Upper lobe of left lung (tissue), 6 donors: ENCODE data around the gene PPP1R10. TPM values are rescaled to one million over a fixed set of nuclear protein-coding genes. Genes with fewer than 3 reads are reported as not detected.

Experiments used
- ATAC-seq, 2 donors: fragments of 200-7000 bp; cut with Tn5 transposase; one replicate each; pipeline ENCODE4 v1.9.1; 2022; ENCODE audit warnings: mild to moderate bottlenecking in 2 of 2, moderate library complexity in 2 of 2; ENCODE audit not compliant: low FRiP score in 2 of 2
- DNase-seq, 2 donors: peaks; one replicate each; pipeline ENCODE4 v3.0.0-alpha.2; 2019 to 2020
- H3K27ac ChIP-seq, 4 donors: fragments of 200-600 bp; sonication (generic); one replicate each; pipeline ENCODE4 v1.5.1; 2016 to 2019
- H3K27me3 ChIP-seq, 4 donors: fragments of 200-600 bp; sonication (generic); one replicate each; pipeline ENCODE4 v1.5.1; 2017 to 2019
- H3K36me3 ChIP-seq, 4 donors: fragments of 200-600 bp; sonication (generic); one replicate each; pipeline ENCODE4 v1.5.1; 2016 to 2019
- H3K4me1 ChIP-seq, 4 donors: fragments of 200-600 bp; sonication (generic); one replicate each; pipeline ENCODE4 v1.5.1; 2018 to 2019
- H3K4me3 ChIP-seq, 4 donors: fragments of 200-600 bp; sonication (generic); one replicate each; pipeline ENCODE4 v1.5.1; 2017 to 2019; ENCODE audit warnings: mild to moderate bottlenecking in 2 of 4, moderate library complexity in 1 of 4
- H3K9me3 ChIP-seq, 4 donors: fragments of 200-600 bp; sonication (generic); one replicate each; pipeline ENCODE4 v1.5.1; 2018 to 2019
- CTCF ChIP-seq, 6 experiments: fragments of 450-650 bp in 4 of 6; fragments of 200-600 bp in 2 of 6; sonication (generic) in 2 of 6; IDR thresholded peaks; one replicate each; pipeline ENCODE4 v1.5.1; 2016 to 2019; ENCODE audit warnings: antibody characterized with exemption in 6 of 6
- EP300 ChIP-seq, 4 donors: sonication (generic); formaldehyde crosslinking; IDR thresholded peaks; one replicate each; pipeline ENCODE4 v1.5.1; 2017; ENCODE audit warnings: antibody characterized with exemption in 4 of 4, control low read depth in 2 of 4
- POLR2A ChIP-seq, 4 donors: fragments of 450-650 bp; IDR thresholded peaks; one replicate each; pipeline ENCODE4 v1.5.1; 2016 to 2017; ENCODE audit warnings: antibody characterized with exemption in 4 of 4, mild to moderate bottlenecking in 2 of 4
- POLR2AphosphoS5 ChIP-seq, 2 donors: sonication (generic); formaldehyde crosslinking; IDR thresholded peaks; one replicate each; pipeline ENCODE4 v1.5.1; 2017; ENCODE audit warnings: antibody characterized with exemption in 2 of 2
- WGBS, 2 donors: methylation state at CpG; one replicate each; pipeline ENCODE4 v1.1.5; 2017 to 2018; 5-methylcytosine and 5-hydroxymethylcytosine counted together
- total RNA-seq, 6 donors: library from RNA; depleted of rRNA in 4 of 6; stranded (reverse); fragments of >200 nt in 4 of 6; gene quantifications; one replicate each; pipeline versions ENCODE4 v1.1.0 to v1.2.1, GENCODE V29; 2016 to 2021
- donor health status: DM: no; HTN: no; CAD: no; lungs with moderate emphysema.
- donor health status: DM: no; HTN: yes; CAD: no; lungs with severe emphysema.

PPP1R10 gene
- total RNA-seq, 6 donors from 2014 or later, result 32.0 to 72.1 (median 50.7) TPM

- Histone ChIP-seq H3K27ac (no peak overlapping the region), H3K4me1 (peaks cover 10 to 17% (median 14%) of the 10 kb centered on the region in 4 donors), H3K36me3 (peaks cover 41 to 68% (median 57%) of the 10 kb centered on the region in 4 donors), H3K9me3 (no peaks in the 10 kb centered on the region), H3K27me3 (no peaks in the 10 kb centered on the region), H3K4me3 (no peak overlapping the region)
- DNase-seq (no peak), ATAC-seq (no peak)
- WGBS, 2 donors, result 93 to 99% methylated on average over 8 of the region's 8 CpGs
- TF ChIP-seq EP300 (IDR thresholded peaks at IDR 0.05) (no peak), CTCF (IDR thresholded peaks at IDR 0.05) (no peak), POLR2AphosphoS5 (IDR thresholded peaks at IDR 0.05) (no peak), POLR2A (IDR thresholded peaks at IDR 0.05) (no peak)
Measured at GRCh38 chr6:30578051-30578450, 39.0 kb downstream of the PPP1R10 start.

GRCh38 chr6:30573113-30573512 lies 43.9 kb downstream of the PPP1R10 start:
- WGBS, 2 donors, result 47 to 53% methylated on average over 4 of the region's 4 CpGs
- Histone ChIP-seq H3K27ac (no peak overlapping the region), H3K27me3 (no peaks in the 10 kb centered on the region), H3K4me3 (no peak overlapping the region), H3K4me1 (peaks cover 32 to 43% (median 36%) of the 10 kb centered on the region in 4 donors), H3K9me3 (no peaks in the 10 kb centered on the region), H3K36me3 (peaks cover 6 to 18% (median 10%) of the 10 kb centered on the region in 4 donors)
- no peak for TF ChIP-seq POLR2AphosphoS5 (IDR thresholded peaks at IDR 0.05)
- TF ChIP-seq EP300 (IDR thresholded peaks at IDR 0.05), result no peak
- no peak for TF ChIP-seq POLR2A (IDR thresholded peaks at IDR 0.05)
- TF ChIP-seq CTCF (IDR thresholded peaks at IDR 0.05), result no peak
- DNase-seq (no peak), ATAC-seq (no peak)

GRCh38 chr6:30572148-30572547 lies 44.9 kb downstream of the PPP1R10 start:
- H3K27ac ChIP-seq, result peak overlapping the region; percentile 89 to 94 (median 90)
- peaks cover 0 to 9% (median 2%) of the 10 kb centered on the region in 4 donors for H3K36me3 ChIP-seq
- DNase-seq (no peak), ATAC-seq (no peak)
- TF ChIP-seq EP300 (IDR thresholded peaks at IDR 0.05) (no peak), CTCF (IDR thresholded peaks at IDR 0.05) (no peak), POLR2AphosphoS5 (IDR thresholded peaks at IDR 0.05) (no peak), POLR2A (IDR thresholded peaks at IDR 0.05) (no peak)
- H3K9me3 ChIP-seq, result no peaks in the 10 kb centered on the region
- H3K4me1 ChIP-seq, result peaks cover 32 to 43% (median 36%) of the 10 kb centered on the region in 4 donors
- H3K27me3 ChIP-seq, result no peaks in the 10 kb centered on the region
- H3K4me3 ChIP-seq, result peak overlapping the region; percentile 70 to 84 (median 72)

GRCh38 chr6:30571762-30572082 lies 45.3 kb downstream of the PPP1R10 start:
- TF ChIP-seq CTCF (IDR thresholded peaks at IDR 0.05) (no peak), EP300 (IDR thresholded peaks at IDR 0.05) (no peak), POLR2A (IDR thresholded peaks at IDR 0.05) (no peak), POLR2AphosphoS5 (IDR thresholded peaks at IDR 0.05) (no peak)
- H3K4me1 ChIP-seq, result peaks cover 32 to 43% (median 36%) of the 10 kb centered on the region in 4 donors
- H3K9me3 ChIP-seq, result no peaks in the 10 kb centered on the region
- DNase-seq (no peak), ATAC-seq (no peak)
- 0 to 1% methylated on average over 8 of the region's 8 CpGs for WGBS, 2 donors
- H3K27me3 ChIP-seq, result no peaks in the 10 kb centered on the region
- peaks cover 0 to 5% (median 0%) of the 10 kb centered on the region in 4 donors for H3K36me3 ChIP-seq
- peak overlapping the region; percentile 89 to 94 (median 90) for H3K27ac ChIP-seq
- peak overlapping the region; percentile 70 to 84 (median 72) for H3K4me3 ChIP-seq

GRCh38 chr6:30571075-30571761 lies 45.8 kb downstream of the PPP1R10 start, which contains the start of gene ABCF1:
Gene ABCF1, plus strand, starts transcription at chr6:30571442. Its CDS starts 46 bp downstream, at chr6:30571488.
- DNase-seq (peak; percentile 98 to 100), ATAC-seq (peak; percentile 100)
- Histone ChIP-seq H3K9me3 (no peaks in the 10 kb centered on the region), H3K4me1 (peaks cover 32 to 43% (median 36%) of the 10 kb centered on the region in 4 donors), H3K27me3 (no peaks in the 10 kb centered on the region), H3K4me3 (peak within 1 kb of the TSS; percentile 70 to 84 (median 72)), H3K27ac (peak within 1 kb of the TSS; percentile 89 to 94 (median 90)), H3K36me3 (no peaks in the 10 kb centered on the region)
- WGBS, 2 donors, result 0 to 1% methylated on average over 39 to 45 of the region's 59 CpGs
- TF ChIP-seq CTCF (IDR thresholded peaks at IDR 0.05) (peak in 2 of 6 experiments; percentile 2 to 21), EP300 (IDR thresholded peaks at IDR 0.05) (peak in 1 of 4 donors; percentile 52), POLR2AphosphoS5 (IDR thresholded peaks at IDR 0.05) (peak; percentile 92), POLR2A (IDR thresholded peaks at IDR 0.05) (peak in 3 of 4 donors; percentile 68 to 83 (median 69))
